ENCODE results near the gene KLHL15.
A peak's percentile ranks its signal among the peaks of the same experiment; 100 is the strongest.
"Not testable (repeated sequence)": the region's sequence is repeated elsewhere in the genome, so short reads cannot be mapped to it uniquely, and the experiment has no call there.

KLHL15 gene, protein sequence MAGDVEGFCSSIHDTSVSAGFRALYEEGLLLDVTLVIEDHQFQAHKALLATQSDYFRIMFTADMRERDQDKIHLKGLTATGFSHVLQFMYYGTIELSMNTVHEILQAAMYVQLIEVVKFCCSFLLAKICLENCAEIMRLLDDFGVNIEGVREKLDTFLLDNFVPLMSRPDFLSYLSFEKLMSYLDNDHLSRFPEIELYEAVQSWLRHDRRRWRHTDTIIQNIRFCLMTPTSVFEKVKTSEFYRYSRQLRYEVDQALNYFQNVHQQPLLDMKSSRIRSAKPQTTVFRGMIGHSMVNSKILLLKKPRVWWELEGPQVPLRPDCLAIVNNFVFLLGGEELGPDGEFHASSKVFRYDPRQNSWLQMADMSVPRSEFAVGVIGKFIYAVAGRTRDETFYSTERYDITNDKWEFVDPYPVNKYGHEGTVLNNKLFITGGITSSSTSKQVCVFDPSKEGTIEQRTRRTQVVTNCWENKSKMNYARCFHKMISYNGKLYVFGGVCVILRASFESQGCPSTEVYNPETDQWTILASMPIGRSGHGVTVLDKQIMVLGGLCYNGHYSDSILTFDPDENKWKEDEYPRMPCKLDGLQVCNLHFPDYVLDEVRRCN

GRCh38 chrX:24027086-24027485 is at the start of gene KLHL15:
Gene KLHL15, minus strand, starts transcription at chrX:24027186. Its CDS starts 20,493 bp downstream, at chrX:24006693.
- no peak for DNase-seq

- DNase-seq, result no peak
Observed at GRCh38 chrX:24069877-24070276, 42.9 kb upstream of the KLHL15 start.

DNA sequence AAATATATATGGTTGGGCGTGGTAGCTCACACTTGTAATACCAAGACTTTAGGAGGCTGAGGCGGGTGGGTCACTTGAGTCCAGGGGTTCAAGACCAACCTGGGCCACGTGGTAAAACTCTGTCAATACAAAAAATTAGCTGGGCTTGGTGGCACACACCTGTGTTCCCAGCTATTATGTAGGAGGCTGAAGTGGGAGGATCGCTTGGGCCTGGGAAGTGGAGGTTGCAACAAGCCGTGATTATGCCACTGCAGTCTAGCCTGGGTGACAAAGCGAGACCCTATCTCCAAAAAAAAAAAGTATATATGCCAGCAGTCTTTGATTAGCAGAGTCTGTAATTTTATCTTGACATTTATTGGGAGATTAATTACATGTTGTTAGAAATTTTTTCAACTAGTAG is 36.5 kb upstream of the KLHL15 start:
- DNase-seq, result no peak

- no peak for DNase-seq
Observed at GRCh38 chrX:24055043-24055356, 28.0 kb upstream of the KLHL15 start.

DNA sequence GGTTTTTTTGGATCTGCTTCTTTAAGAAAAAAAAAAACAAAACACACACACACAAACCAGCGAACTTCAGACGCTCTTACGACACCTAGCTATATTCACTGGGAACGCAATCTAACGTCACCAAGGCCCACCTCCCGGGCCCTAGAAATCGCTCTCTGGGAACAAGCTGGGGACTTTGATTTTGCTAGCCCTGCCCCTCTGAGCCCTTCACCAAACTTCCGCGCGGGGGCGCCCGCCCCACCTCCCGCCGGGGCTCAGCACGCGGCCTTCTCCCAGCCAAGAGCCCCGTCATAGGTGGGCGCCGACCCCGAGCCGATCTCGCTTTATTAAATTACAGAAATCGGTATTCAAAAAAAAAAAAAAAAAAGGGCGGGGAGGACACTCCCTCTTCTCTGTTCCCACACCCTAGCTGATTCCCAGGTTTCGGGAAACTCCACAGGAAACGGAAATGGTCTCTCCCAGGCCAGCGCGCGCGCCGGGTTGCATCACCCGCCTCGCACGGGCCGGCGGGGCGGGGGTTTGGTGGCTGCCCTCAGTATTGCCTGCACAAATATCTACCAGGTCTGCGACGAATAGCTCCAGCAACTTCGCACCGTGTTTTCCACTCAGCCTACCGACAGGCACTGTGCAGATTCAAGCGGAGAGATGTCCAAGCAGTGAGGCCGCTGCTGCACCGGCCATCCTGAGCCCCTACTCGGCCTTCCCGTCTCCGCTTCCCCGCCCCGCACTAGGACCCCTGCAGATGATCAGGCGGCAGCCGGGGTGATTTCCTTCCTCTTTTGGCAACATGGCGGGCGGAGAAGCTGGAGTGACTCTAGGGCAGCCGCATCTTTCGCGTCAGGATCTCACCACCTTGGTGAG is 27.4 kb upstream of the KLHL15 start, which contains the start of gene EIF2S3:
EIF2S3 (plus strand) TSS at position 775 of the 861 bp plus-strand sequence; CDS start at position 788, 13 bp downstream.
- DNase-seq, result peak; percentile 88

DNA sequence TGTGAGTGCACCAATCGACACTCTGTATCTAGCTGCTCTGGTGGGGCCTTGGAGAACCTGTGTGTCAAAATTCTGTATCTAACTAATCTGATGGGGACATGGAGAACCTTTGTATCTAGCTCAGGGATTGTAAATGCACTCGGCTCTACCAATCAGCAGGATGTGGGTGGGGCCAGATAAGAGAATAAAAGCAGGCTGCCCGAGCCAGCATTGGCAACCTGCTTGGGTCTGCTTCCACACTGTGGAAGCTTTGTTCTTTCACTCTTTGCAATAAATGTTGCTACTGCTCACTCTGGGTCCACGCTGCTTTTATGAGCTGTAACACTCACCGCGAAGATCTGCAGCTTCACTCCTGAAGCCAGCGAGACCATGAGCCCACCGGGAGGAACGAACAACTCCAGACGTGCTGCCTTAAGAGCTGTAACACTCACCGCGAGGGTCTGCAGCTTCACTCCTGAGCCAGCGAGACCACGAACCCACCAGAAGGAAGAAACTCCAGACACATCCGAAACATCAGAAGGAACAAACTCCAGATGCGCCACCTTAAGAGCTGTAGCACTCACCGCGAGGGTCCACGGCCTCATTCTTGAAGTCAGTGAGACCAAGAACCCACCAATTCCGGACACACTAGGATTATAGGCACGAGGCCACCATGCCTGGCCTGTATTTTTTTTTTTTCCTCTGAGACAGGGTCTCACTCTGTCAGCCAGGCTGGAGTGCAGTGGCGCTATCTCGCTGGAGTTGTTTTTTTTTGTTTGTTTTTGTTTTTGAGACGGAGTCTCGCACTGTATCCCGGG is 23.7 kb upstream of the KLHL15 start:
- not testable (repeated sequence) for DNase-seq

DNA sequence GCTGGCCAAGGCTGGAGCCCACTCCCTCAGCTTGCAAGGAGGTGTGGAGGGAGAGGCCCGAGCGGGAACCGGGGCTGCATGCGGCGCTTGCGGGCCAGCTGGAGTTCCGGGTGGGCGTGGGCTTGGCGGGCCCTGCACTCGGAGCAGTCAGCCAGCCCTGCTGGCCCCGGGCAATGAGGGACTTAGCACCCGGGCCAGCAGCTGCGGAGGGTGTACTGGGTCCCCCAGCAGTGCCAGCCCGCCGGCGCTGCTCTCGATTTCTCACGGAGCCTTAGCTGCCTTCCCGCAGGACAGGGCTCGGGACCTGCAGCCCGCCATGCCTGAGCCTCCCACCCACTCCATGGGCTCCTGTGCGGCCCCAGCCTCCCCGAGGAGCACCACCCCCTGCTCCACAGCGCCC is 22.7 kb upstream of the KLHL15 start:
- DNase-seq, result not testable (repeated sequence)

GRCh38 chrX:24046060-24046459 is 19.1 kb upstream of the KLHL15 start:
- DNase-seq, result not testable (repeated sequence)

DNA sequence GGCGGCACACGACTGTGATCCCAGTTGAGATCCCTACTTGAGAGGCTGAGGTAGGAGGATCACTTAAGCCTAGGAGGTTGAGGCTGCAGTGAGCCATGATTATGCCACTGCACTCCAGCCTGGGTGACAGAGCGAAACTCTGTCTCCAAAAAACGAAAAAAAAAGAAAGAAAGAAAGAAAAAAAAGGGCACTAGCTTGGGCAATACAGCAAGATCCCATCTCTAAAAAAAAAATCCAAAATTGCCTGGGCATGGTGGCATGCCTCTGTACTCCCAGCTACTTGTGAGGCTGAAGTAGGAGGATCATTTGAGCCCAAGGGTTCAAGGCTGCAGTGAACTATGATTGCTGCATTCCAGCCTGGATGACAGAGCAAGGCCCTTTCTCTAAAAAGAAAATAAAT is 10.7 kb upstream of the KLHL15 start:
- no peak for DNase-seq

- no peak for DNase-seq
Observed at GRCh38 chrX:24034485-24034884, 7.5 kb upstream of the KLHL15 start.

GRCh38 chrX:24030597-24030996 is 3.6 kb upstream of the KLHL15 start:
- no peak for DNase-seq

- no peak for DNase-seq
Observed at GRCh38 chrX:24027985-24028384, 999 bp upstream of the KLHL15 start.

DNA sequence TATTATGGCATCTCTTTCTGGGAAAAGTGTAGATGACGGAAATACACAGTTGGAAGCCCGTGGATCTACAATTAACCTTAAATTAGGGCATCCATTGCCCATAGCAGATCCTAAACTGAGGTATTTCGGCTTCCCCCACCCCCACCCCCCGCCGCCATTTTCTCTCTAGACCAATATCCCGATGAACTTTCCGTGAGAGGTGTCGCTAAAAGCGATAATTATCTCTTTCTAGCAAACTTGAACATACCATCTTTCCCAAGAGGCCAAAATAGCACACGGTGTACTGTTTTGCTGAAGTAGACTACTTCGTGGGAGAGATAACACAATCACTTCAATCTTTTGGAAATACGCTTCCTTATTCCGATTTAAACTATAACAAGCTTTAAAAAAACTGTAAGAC is 554 bp downstream of the KLHL15 start:
- DNase-seq, result no peak

DNA sequence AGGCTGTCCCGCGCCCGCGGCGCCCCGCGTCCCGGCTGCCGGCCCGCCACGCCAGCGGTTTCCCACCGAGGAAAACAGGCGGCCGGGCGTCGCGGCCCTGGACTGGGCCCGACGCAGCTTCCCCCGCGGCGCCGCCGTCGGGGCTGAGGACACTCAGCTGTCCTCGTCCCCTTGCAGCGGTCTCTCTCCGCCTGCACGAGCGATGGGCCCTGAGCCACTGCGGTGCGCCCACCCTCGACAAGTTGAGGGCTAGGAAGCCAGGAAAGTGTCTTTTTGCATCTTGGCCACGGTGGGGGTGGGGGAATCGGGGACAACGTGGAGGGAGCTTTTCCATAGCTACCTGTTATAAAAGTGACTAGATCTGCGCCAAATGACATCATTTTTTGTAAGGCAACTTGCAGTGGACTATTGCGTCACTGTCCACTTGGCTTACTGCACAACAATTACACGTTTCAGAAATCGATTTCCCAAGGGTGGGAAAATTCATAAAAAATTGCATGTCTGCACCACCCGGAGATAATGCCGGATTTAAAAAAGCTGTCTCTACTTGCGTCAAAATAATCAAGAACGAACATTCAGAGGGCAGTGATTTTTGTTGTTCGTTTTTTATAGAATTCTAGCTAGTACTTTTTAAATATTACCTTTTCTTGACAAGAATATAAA is 1.1 kb downstream of the KLHL15 start:
- DNase-seq, result no peak

- peak; percentile 73 for DNase-seq
Observed at GRCh38 chrX:24024819-24025740, 1.9 kb downstream of the KLHL15 start.

- DNase-seq, result no peak
Observed at GRCh38 chrX:24023972-24024669, 2.9 kb downstream of the KLHL15 start.

- no peak for DNase-seq
Observed at GRCh38 chrX:24023544-24023943, 3.4 kb downstream of the KLHL15 start.

- no peak for DNase-seq
Observed at GRCh38 chrX:24020306-24020876, 6.6 kb downstream of the KLHL15 start.

DNA sequence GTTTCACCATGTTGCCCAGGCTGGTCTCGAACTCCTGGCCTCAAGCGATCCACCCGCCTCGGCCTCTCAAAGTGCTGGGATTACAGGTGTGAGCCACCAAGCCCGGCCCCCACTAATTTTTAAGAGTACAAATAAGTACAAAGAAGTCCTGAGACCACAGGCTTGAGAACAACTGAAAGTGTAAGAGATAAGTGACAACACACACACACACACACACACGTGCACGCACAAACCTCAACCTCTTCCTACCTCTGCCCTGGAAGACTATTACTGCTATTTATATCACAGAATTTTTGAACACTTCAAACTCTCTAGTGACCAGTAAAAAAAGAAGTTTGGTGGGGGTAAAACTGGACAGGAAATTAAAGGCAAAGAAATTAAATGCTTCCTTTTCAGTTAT is 7.5 kb downstream of the KLHL15 start:
- DNase-seq, result peak; percentile 6

- DNase-seq, result no peak
Observed at GRCh38 chrX:24018809-24019208, 8.2 kb downstream of the KLHL15 start.
